Measurements from ENCODE around the gene TPST2.
"Not testable (repeated sequence)": the region's sequence is repeated elsewhere in the genome, so short reads cannot be mapped to it uniquely, and the experiment has no call there.

TPST2 gene

GRCh38 chr22:26619510-26619909, 29.6 kb upstream of the TPST2 start:
- H3K27me3 ChIP-seq (ENCODE audit: control insufficient read depth, insufficient read depth, low read length): peaks cover 41% of the 10 kb centered on the region
- no peaks in the 10 kb centered on the region for H3K36me3 ChIP-seq (ENCODE audit: insufficient read depth, low read length)
- H3K9ac ChIP-seq (ENCODE audit: low read depth, low read length): no peak overlapping the region

DNA sequence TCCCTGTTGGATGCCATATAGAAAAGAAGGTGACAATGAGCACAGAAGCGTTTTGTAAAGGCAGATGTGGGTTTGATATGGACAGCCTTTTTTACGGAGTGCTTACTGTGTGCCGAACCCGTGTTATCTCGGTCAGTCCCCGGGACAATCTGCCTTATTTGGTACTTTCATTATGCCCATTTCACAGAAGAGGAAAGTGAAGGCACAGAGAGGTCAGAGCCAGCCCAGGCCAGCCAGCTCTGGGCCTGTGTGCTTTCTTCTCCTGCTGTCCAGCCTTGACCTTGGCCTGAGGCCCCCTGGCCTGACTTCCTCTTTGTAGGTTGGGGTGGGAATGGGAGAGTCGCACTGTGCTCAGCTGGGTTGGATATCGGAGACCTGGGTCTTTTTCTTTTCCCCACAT, 28.5 kb upstream of the TPST2 start:
- Histone ChIP-seq H3K9ac (ENCODE audit: low read depth, low read length) (no peak overlapping the region), H3K4me2 (ENCODE audit: low read length) (no peak overlapping the region), H3K4me3 (ENCODE audit: low read length) (no peak overlapping the region), H3K4me1 (ENCODE audit: control insufficient read depth, insufficient read depth, low read length) (no peaks in the 10 kb centered on the region), H3K36me3 (ENCODE audit: insufficient read depth, low read length) (no peaks in the 10 kb centered on the region), H3K9me3 (replicated peaks; ENCODE audit: low read length) (no peaks in the 10 kb centered on the region), H3K27me3 (ENCODE audit: control insufficient read depth, insufficient read depth, low read length) (peaks cover 34% of the 10 kb centered on the region)

More at GRCh38 chr22:26619510-26619909, 29.6 kb upstream of the TPST2 start:
- Histone ChIP-seq H3K4me1 (ENCODE audit: control insufficient read depth, insufficient read depth, low read length) (no peaks in the 10 kb centered on the region), H3K4me3 (ENCODE audit: low read length) (no peak overlapping the region), H3K4me2 (ENCODE audit: low read length) (no peak overlapping the region), H3K9me3 (replicated peaks; ENCODE audit: low read length) (no peaks in the 10 kb centered on the region)

GRCh38 chr22:26617271-26618199, 27.6 kb upstream of the TPST2 start, which contains the start of gene CRYBB1:
Gene CRYBB1, minus strand, starts transcription at chr22:26618027. Its CDS starts 1,708 bp downstream, at chr22:26616319.
- H3K9ac ChIP-seq (ENCODE audit: low read depth, low read length): no peak within 1 kb of the TSS
- no peaks in the 10 kb centered on the region for H3K9me3 ChIP-seq (replicated peaks; ENCODE audit: low read length)
- H3K27me3 ChIP-seq (ENCODE audit: control insufficient read depth, insufficient read depth, low read length): peaks cover 32% of the 10 kb centered on the region
- no peaks in the 10 kb centered on the region for H3K4me1 ChIP-seq (ENCODE audit: control insufficient read depth, insufficient read depth, low read length)
- no peak within 1 kb of the TSS for H3K4me2 ChIP-seq (ENCODE audit: low read length)
- no peaks in the 10 kb centered on the region for H3K36me3 ChIP-seq (ENCODE audit: insufficient read depth, low read length)
- no peak within 1 kb of the TSS for H3K4me3 ChIP-seq (ENCODE audit: low read length)

DNA sequence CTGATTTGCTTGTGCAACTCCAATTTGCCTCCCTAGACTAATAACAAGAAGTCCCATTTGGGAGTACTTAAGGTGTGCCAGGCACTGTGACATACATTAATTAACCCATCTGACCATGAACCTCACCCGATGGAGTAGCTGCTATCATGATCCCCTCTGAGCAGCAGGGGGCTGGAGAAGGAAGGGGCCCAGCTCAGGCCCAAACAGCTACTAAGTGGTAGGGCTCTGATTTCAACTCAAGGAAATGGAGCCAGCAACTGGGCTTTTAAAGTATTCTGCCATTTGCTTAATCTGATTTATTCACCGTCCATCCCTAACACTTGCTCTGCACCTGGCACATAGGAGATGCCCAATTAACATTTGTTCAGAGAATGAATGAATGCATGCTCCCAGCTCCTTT, 26.7 kb upstream of the TPST2 start:
- H3K9me3 ChIP-seq (replicated peaks; ENCODE audit: low read length): no peaks in the 10 kb centered on the region
- H3K4me2 ChIP-seq (ENCODE audit: low read length): no peak overlapping the region
- H3K36me3 ChIP-seq (ENCODE audit: insufficient read depth, low read length): no peaks in the 10 kb centered on the region
- peaks cover 4% of the 10 kb centered on the region for H3K4me1 ChIP-seq (ENCODE audit: control insufficient read depth, insufficient read depth, low read length)
- H3K9ac ChIP-seq (ENCODE audit: low read depth, low read length): no peak overlapping the region
- peaks cover 34% of the 10 kb centered on the region for H3K27me3 ChIP-seq (ENCODE audit: control insufficient read depth, insufficient read depth, low read length)
- no peak overlapping the region for H3K4me3 ChIP-seq (ENCODE audit: low read length)

- Histone ChIP-seq H3K4me2 (ENCODE audit: low read length) (no peak overlapping the region), H3K36me3 (ENCODE audit: insufficient read depth, low read length) (no peaks in the 10 kb centered on the region), H3K9me3 (replicated peaks; ENCODE audit: low read length) (no peaks in the 10 kb centered on the region), H3K4me1 (ENCODE audit: control insufficient read depth, insufficient read depth, low read length) (peaks cover 7% of the 10 kb centered on the region), H3K9ac (ENCODE audit: low read depth, low read length) (no peak overlapping the region), H3K4me3 (ENCODE audit: low read length) (no peak overlapping the region), H3K27me3 (ENCODE audit: control insufficient read depth, insufficient read depth, low read length) (peaks cover 27% of the 10 kb centered on the region)
Observed at GRCh38 chr22:26615830-26616435, 26.0 kb upstream of the TPST2 start.

GRCh38 chr22:26615149-26615548, 25.2 kb upstream of the TPST2 start:
- Histone ChIP-seq H3K4me3 (ENCODE audit: low read length) (no peak overlapping the region), H3K27me3 (ENCODE audit: control insufficient read depth, insufficient read depth, low read length) (peaks cover 26% of the 10 kb centered on the region), H3K9me3 (replicated peaks; ENCODE audit: low read length) (no peaks in the 10 kb centered on the region), H3K4me1 (ENCODE audit: control insufficient read depth, insufficient read depth, low read length) (peaks cover 15% of the 10 kb centered on the region), H3K9ac (ENCODE audit: low read depth, low read length) (no peak overlapping the region), H3K4me2 (ENCODE audit: low read length) (no peak overlapping the region), H3K36me3 (ENCODE audit: insufficient read depth, low read length) (no peaks in the 10 kb centered on the region)

- H3K4me2 ChIP-seq (ENCODE audit: low read length): no peak overlapping the region
- peaks cover 26% of the 10 kb centered on the region for H3K27me3 ChIP-seq (ENCODE audit: control insufficient read depth, insufficient read depth, low read length)
- H3K9me3 ChIP-seq (replicated peaks; ENCODE audit: low read length): no peaks in the 10 kb centered on the region
- H3K9ac ChIP-seq (ENCODE audit: low read depth, low read length): no peak overlapping the region
- no peaks in the 10 kb centered on the region for H3K36me3 ChIP-seq (ENCODE audit: insufficient read depth, low read length)
- H3K4me1 ChIP-seq (ENCODE audit: control insufficient read depth, insufficient read depth, low read length): peaks cover 21% of the 10 kb centered on the region
- no peak overlapping the region for H3K4me3 ChIP-seq (ENCODE audit: low read length)
Observed at GRCh38 chr22:26614322-26614721, 24.4 kb upstream of the TPST2 start.

GRCh38 chr22:26613753-26614152, 23.8 kb upstream of the TPST2 start:
- H3K27me3 ChIP-seq (ENCODE audit: control insufficient read depth, insufficient read depth, low read length): peaks cover 26% of the 10 kb centered on the region
- H3K9me3 ChIP-seq (replicated peaks; ENCODE audit: low read length); H3K4me3 ChIP-seq (ENCODE audit: low read length); H3K9ac ChIP-seq (ENCODE audit: low read depth, low read length); H3K36me3 ChIP-seq (ENCODE audit: insufficient read depth, low read length); H3K4me2 ChIP-seq (ENCODE audit: low read length): not testable (repeated sequence)
- H3K4me1 ChIP-seq (ENCODE audit: control insufficient read depth, insufficient read depth, low read length): peaks cover 21% of the 10 kb centered on the region

- Histone ChIP-seq H3K4me3 (ENCODE audit: low read length) (no peak overlapping the region), H3K4me1 (ENCODE audit: control insufficient read depth, insufficient read depth, low read length) (peaks cover 21% of the 10 kb centered on the region), H3K9ac (ENCODE audit: low read depth, low read length) (no peak overlapping the region), H3K27me3 (ENCODE audit: control insufficient read depth, insufficient read depth, low read length) (peaks cover 26% of the 10 kb centered on the region), H3K4me2 (ENCODE audit: low read length) (no peak overlapping the region), H3K9me3 (replicated peaks; ENCODE audit: low read length) (no peaks in the 10 kb centered on the region), H3K36me3 (ENCODE audit: insufficient read depth, low read length) (no peaks in the 10 kb centered on the region)
Observed at GRCh38 chr22:26612652-26613051, 22.7 kb upstream of the TPST2 start.

GRCh38 chr22:26610996-26611395, 21.1 kb upstream of the TPST2 start:
- H3K4me2 ChIP-seq (ENCODE audit: low read length): peak overlapping the region; percentile 41
- peak overlapping the region; percentile 29 for H3K9ac ChIP-seq (ENCODE audit: low read depth, low read length)
- H3K27me3 ChIP-seq (ENCODE audit: control insufficient read depth, insufficient read depth, low read length): peaks cover 22% of the 10 kb centered on the region
- no peak overlapping the region for H3K4me3 ChIP-seq (ENCODE audit: low read length)
- H3K36me3 ChIP-seq (ENCODE audit: insufficient read depth, low read length): no peaks in the 10 kb centered on the region
- peaks cover 25% of the 10 kb centered on the region for H3K4me1 ChIP-seq (ENCODE audit: control insufficient read depth, insufficient read depth, low read length)
- no peaks in the 10 kb centered on the region for H3K9me3 ChIP-seq (replicated peaks; ENCODE audit: low read length)

DNA sequence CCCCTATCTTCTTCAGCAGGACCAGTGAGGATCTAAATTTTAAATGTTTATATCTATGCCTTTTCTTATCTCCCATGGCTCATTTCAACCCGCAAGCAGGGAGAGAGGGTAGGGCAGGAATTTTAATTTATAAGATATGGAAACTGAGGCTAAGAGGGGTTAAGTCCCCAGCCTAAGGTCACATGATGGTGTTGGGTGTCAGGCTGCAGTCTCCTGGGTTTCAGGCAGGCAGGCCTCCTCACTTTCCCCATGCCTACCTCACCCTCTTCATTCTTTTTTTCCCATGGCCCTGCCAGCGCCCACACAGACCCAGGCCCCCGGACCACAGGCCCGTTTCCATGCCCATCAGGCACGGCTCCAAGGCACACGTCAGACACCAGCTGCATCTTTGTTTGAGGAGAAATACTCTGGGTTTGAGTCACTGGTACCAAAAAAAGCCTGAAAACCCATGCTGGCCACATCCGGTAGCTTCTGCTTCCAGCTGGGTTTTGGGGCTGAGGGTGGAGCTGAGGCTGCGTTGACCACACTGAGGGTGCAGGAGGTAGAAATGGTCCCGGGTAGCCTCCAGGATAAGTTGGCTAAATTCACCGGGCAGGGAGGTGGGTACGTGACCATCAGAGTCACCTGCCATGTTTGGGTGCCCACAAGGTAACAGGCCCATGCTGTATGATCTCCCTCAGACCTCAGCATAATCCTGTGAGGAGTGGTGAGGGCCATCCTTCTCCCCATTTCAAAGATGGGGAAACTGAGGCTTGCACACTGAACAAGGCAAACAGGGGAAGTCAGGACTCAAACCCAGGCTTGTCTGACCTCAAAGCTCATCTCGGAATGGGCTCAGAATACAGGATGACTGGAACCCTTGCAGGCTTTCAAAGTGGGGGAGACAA, 20.4 kb upstream of the TPST2 start:
- Histone ChIP-seq H3K9me3 (replicated peaks; ENCODE audit: low read length) (no peaks in the 10 kb centered on the region), H3K4me1 (ENCODE audit: control insufficient read depth, insufficient read depth, low read length) (peaks cover 25% of the 10 kb centered on the region), H3K36me3 (ENCODE audit: insufficient read depth, low read length) (no peaks in the 10 kb centered on the region), H3K4me2 (ENCODE audit: low read length) (peak overlapping the region; percentile 51), H3K27me3 (ENCODE audit: control insufficient read depth, insufficient read depth, low read length) (peaks cover 22% of the 10 kb centered on the region), H3K4me3 (ENCODE audit: low read length) (no peak overlapping the region), H3K9ac (ENCODE audit: low read depth, low read length) (peak overlapping the region; percentile 53)
